ENCODE data around the gene TRABD.

TRABD gene

GRCh38 chr22:50208939-50209892, 23.5 kb downstream of the TRABD start:
- Mint-ChIP-seq H3K36me3 (peaks cover 2% of the 10 kb centered on the region), H3K4me1 (ENCODE audit: low read depth) (peaks cover 28% of the 10 kb centered on the region), H3K27ac (peak overlapping the region; percentile 85), H3K27me3 (no peaks in the 10 kb centered on the region), H3K9me3 (ENCODE audit: low read depth) (no peaks in the 10 kb centered on the region), H3K4me3 (no peak overlapping the region)

DNA sequence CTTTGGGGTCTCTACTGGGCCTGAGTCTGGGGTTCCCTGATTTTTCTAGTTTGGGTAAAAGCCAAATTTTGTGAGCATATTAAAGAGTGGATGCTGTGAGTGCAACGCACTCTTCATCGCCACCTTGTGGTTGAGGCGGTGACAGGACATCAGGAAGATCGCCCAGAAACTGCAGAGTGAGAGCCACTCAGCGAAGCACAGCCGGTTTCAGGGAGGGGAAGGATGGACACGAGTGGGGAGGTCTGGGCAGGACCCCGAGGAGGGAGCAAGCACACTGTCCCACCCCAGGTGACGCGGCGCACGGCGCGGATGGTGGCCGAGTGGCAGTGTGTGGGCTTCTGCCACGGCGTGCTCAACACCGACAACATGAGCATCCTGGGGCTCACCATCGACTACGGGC, 24.2 kb downstream of the TRABD start:
- H3K4me3 Mint-ChIP-seq, result no peak overlapping the region
- H3K9me3 Mint-ChIP-seq (ENCODE audit: low read depth), result no peaks in the 10 kb centered on the region
- H3K27me3 Mint-ChIP-seq, result no peaks in the 10 kb centered on the region
- peaks cover 27% of the 10 kb centered on the region for H3K4me1 Mint-ChIP-seq (ENCODE audit: low read depth)
- H3K36me3 Mint-ChIP-seq, result peaks cover 2% of the 10 kb centered on the region
- peak overlapping the region; percentile 85 for H3K27ac Mint-ChIP-seq

DNA sequence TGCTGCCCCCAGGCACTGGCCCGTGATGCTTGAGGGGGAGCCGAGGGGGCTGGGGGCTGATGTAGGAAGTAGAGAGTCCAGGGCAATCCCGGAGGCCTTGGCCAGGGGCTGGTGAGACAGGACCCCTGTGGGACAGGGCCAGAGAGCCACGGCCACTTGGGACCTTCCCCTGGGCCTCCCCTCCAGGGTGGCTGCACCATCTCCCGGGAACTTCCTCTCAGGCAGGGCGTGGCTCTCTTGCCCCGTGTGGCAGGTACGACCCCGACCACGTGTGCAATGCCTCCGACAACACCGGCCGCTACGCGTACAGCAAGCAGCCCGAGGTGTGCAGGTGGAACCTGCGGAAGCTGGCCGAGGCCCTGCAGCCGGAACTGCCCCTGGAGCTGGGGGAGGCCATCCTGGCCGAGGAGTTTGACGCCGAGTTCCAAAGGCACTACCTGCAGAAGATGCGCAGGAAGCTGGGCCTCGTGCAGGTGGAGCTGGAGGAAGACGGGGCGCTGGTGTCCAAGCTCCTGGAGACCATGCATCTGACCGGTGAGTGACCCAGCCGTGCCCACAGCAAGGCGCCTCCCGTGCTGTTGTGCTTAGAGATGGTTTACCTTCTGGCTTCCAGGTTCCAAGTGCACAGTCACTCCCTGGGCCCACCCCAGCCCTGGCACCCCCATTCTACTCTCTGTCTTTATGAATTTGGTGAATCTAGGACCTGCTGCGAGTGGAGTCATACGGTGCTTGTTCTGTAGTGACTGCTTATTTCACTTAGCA, 24.8 kb downstream of the TRABD start:
- H3K36me3 Mint-ChIP-seq, result peaks cover 2% of the 10 kb centered on the region
- H3K4me3 Mint-ChIP-seq, result no peak overlapping the region
- H3K27ac Mint-ChIP-seq, result no peak overlapping the region
- H3K9me3 Mint-ChIP-seq (ENCODE audit: low read depth), result no peaks in the 10 kb centered on the region
- no peaks in the 10 kb centered on the region for H3K27me3 Mint-ChIP-seq
- peaks cover 22% of the 10 kb centered on the region for H3K4me1 Mint-ChIP-seq (ENCODE audit: low read depth)

- H3K9me3 Mint-ChIP-seq (ENCODE audit: low read depth), result no peaks in the 10 kb centered on the region
- H3K27me3 Mint-ChIP-seq, result no peaks in the 10 kb centered on the region
- peaks cover 22% of the 10 kb centered on the region for H3K4me1 Mint-ChIP-seq (ENCODE audit: low read depth)
- H3K36me3 Mint-ChIP-seq, result peaks cover 2% of the 10 kb centered on the region
- H3K4me3 Mint-ChIP-seq, result no peak overlapping the region
- H3K27ac Mint-ChIP-seq, result no peak overlapping the region
Observed at GRCh38 chr22:50211147-50211546, 25.4 kb downstream of the TRABD start.

GRCh38 chr22:50213263-50213662, 27.6 kb downstream of the TRABD start:
- Mint-ChIP-seq H3K4me1 (ENCODE audit: low read depth) (peaks cover 22% of the 10 kb centered on the region), H3K9me3 (ENCODE audit: low read depth) (no peaks in the 10 kb centered on the region), H3K27ac (peak overlapping the region; percentile 10), H3K4me3 (no peak overlapping the region), H3K27me3 (no peaks in the 10 kb centered on the region), H3K36me3 (peaks cover 2% of the 10 kb centered on the region)

- H3K4me1 Mint-ChIP-seq (ENCODE audit: low read depth), result peaks cover 19% of the 10 kb centered on the region
- no peaks in the 10 kb centered on the region for H3K27me3 Mint-ChIP-seq
- H3K4me3 Mint-ChIP-seq, result no peak overlapping the region
- no peaks in the 10 kb centered on the region for H3K9me3 Mint-ChIP-seq (ENCODE audit: low read depth)
- no peak overlapping the region for H3K27ac Mint-ChIP-seq
- H3K36me3 Mint-ChIP-seq, result peaks cover 2% of the 10 kb centered on the region
Observed at GRCh38 chr22:50215297-50216054, 29.8 kb downstream of the TRABD start.

DNA sequence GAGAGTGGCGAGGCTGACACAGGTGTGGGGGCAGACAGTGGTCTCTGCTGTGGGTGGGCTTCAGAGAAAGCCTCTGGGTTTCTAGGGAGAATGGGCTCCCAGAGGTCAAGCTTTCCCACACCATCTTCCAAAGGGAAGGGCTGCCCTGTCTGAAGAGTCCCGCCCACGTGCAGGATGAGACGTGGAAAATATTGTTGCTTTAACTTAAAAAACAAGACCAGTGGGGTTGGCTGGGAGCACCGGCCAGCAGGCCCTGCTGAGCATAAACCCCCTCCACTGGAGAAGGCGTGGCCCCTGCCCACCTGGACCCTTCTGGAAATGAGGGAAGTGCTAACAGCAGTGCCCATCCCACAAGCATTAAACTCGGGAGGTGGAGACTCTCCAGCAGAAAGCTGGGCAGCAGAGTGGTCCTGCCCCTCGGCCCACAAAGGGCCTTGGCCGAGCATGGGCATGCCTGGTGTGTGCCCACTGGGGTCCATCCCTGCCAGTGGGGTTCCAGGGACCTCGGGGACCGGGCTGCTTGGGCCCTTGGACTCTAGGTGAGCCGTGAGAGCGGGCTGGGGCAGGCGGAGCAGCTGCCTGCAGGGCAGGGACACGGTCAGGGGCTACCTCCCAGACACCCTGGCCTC, 30.5 kb downstream of the TRABD start:
- Mint-ChIP-seq H3K36me3 (peaks cover 2% of the 10 kb centered on the region), H3K9me3 (ENCODE audit: low read depth) (no peaks in the 10 kb centered on the region), H3K27ac (no peak overlapping the region), H3K4me3 (no peak overlapping the region), H3K27me3 (no peaks in the 10 kb centered on the region), H3K4me1 (ENCODE audit: low read depth) (peaks cover 16% of the 10 kb centered on the region)

DNA sequence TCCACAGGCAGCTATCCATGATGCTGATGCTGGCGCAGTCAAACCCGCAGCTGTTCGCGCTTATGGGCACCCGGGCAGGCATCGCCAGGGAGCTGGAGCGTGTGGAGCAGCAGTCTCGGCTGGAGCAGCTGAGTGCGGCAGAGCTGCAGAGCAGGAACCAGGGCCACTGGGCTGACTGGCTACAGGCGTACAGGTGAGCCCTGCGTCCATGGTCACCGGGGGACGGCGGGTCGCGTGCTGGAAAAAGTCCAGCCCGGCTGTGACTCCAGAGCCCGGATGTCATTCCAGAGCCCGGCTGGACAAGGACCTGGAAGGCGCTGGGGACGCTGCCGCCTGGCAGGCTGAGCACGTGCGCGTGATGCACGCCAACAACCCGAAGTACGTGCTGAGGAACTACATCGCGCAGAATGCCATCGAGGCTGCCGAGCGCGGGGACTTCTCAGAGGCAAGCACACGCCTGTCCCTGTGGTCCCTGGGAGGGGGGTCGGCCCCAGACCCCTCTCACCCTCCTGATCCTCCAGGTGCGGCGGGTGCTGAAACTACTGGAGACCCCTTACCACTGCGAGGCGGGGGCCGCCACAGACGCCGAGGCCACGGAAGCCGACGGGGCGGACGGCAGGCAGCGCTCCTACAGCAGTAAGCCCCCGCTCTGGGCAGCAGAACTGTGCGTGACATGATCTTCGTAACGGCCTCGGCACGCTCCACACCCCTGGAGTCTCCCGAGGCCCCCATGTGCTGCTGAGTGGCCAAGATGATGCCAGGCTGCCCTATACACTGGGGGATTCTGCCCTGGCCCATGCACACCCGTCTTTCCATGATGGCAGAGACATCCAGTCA, 31.2 kb downstream of the TRABD start:
- no peaks in the 10 kb centered on the region for H3K9me3 Mint-ChIP-seq (ENCODE audit: low read depth)
- H3K36me3 Mint-ChIP-seq, result peaks cover 2% of the 10 kb centered on the region
- H3K4me1 Mint-ChIP-seq (ENCODE audit: low read depth), result peaks cover 13% of the 10 kb centered on the region
- no peaks in the 10 kb centered on the region for H3K27me3 Mint-ChIP-seq
- no peak overlapping the region for H3K27ac Mint-ChIP-seq
- no peak overlapping the region for H3K4me3 Mint-ChIP-seq

DNA sequence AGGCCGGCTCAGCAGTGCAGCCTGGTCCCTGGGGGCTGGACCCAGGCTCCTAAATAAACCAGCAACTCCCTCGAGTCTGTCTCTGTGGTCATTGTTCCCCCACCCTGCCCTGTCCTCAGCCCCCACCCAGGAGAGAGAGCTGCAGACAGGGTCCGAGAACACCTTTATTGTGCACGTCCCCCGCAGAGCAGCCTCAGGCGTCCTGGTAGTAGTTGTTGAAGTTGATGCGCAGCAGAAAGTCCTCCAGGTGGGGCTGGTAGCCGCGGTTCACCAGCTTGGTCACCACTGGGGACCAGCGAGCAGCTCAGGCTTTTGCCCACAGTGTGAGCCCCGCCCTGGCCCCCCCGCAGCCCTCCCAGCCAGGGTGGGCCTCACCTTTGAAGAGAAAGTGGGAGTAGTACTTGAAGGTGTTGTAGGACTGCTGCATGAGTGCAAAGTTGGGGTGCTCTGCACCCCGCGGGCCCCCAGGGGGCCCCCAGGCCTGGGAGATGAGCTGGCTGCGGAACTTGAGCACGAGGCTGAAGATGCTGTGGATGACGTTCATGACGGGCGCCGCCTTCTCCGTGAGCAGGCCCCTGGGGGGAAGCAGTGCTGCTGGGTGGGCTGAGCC, 31.9 kb downstream of the TRABD start:
- no peak overlapping the region for H3K27ac Mint-ChIP-seq
- no peaks in the 10 kb centered on the region for H3K9me3 Mint-ChIP-seq (ENCODE audit: low read depth)

DNA sequence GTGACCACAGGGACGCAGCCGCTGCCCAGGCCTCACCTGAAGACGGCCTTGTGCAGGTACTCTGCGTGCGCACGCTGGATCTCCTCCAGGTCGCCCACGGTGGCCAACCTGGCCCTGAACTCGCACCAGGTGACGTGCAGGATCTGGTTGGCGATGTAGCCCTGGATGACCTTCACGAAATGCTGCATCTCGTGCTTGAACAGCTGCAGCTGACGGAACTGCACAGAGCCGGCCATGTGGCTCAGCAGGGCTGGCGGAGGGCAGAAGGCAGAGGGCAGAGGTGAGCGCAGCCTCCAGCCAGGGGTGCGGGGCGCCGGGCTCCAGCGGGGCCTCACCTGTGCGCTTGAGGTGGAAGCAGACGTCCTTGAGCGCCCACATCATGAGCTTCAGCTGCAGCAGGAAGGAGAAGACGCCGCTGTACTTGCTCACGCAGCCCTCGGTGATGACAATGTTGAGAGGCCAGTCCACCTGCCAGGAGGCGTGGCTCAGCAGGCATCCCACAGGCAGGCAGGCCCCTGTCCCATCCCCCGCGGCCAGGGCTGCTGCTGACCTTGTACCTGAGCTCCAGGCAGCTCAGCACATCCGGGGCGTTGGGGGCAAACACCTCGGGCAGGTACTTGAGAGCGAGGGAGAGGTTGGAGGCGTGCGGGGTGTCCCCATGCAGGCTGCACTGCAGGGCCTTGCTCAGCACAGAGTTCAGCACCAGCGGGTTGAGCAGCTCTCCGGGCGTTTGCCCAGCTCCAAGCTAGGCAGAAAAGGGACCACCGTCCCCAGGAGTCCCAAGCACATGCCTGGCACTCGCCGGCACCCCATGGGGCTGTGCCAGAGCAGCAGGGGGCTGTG, 32.7 kb downstream of the TRABD start:
- Mint-ChIP-seq H3K36me3 (peaks cover 2% of the 10 kb centered on the region), H3K27me3 (no peaks in the 10 kb centered on the region), H3K4me1 (ENCODE audit: low read depth) (peaks cover 6% of the 10 kb centered on the region), H3K27ac (no peak overlapping the region), H3K4me3 (no peak overlapping the region), H3K9me3 (ENCODE audit: low read depth) (no peaks in the 10 kb centered on the region)

More for the DNA sequence above, 31.9 kb downstream of the TRABD start:
- Mint-ChIP-seq H3K4me1 (ENCODE audit: low read depth) (peaks cover 10% of the 10 kb centered on the region), H3K4me3 (no peak overlapping the region), H3K36me3 (no peaks in the 10 kb centered on the region), H3K27me3 (no peaks in the 10 kb centered on the region)

- Mint-ChIP-seq H3K4me1 (ENCODE audit: low read depth) (peaks cover 3% of the 10 kb centered on the region), H3K27ac (no peak overlapping the region)
Observed at GRCh38 chr22:50218996-50219727, 33.4 kb downstream of the TRABD start.

GRCh38 chr22:50219800-50220602, 34.3 kb downstream of the TRABD start:
- H3K27me3 Mint-ChIP-seq, result no peaks in the 10 kb centered on the region
- H3K4me3 Mint-ChIP-seq, result no peak overlapping the region
- no peaks in the 10 kb centered on the region for H3K4me1 Mint-ChIP-seq (ENCODE audit: low read depth)
- peak overlapping the region; percentile 61 for H3K27ac Mint-ChIP-seq
- peaks cover 2% of the 10 kb centered on the region for H3K36me3 Mint-ChIP-seq
- H3K9me3 Mint-ChIP-seq (ENCODE audit: low read depth), result no peaks in the 10 kb centered on the region

More at GRCh38 chr22:50218996-50219727, 33.4 kb downstream of the TRABD start:
- Mint-ChIP-seq H3K27me3 (no peaks in the 10 kb centered on the region), H3K9me3 (ENCODE audit: low read depth) (no peaks in the 10 kb centered on the region), H3K4me3 (no peak overlapping the region), H3K36me3 (peaks cover 2% of the 10 kb centered on the region)

Data from activated naive CD8-positive, alpha-beta T cell (primary cell).